Transverse colon (tissue), 3 donors: ENCODE results near the gene BTBD1.

Source experiments
- CTCF ChIP-seq, 5 experiments: fragments of 200-600 bp in 3 of 5; fragments of 450-650 bp in 2 of 5; sonication (generic) in 3 of 5; IDR thresholded peaks; 1 replicate in 2 of 5; 2 replicates in 3 of 5; pipeline ENCODE4 v1.5.1; 2016 to 2017; ENCODE audit warnings: antibody characterized with exemption in 5 of 5, inconsistent platforms in 3 of 5, mild to moderate bottlenecking in 2 of 5, moderate library complexity in 1 of 5
- EP300 ChIP-seq: sonication (generic); formaldehyde crosslinking; IDR thresholded peaks from one replicate; pipeline ENCODE4 v1.6.1; 2017; ENCODE audit warnings: antibody characterized with exemption, low read depth

- TF ChIP-seq EP300 (no peak), CTCF (IDR thresholded peaks at IDR 0.05) (no peak)
Observed at GRCh38 chr15:82999426-82999825, 67.6 kb downstream of the BTBD1 start.
